NT2/D1 (cell line): ENCODE results near the gene GOPC.

Source experiments
- SUZ12 ChIP-seq: IDR thresholded peaks from 2 replicates; pipeline ENCODE4 v1.6.1; 2011; ENCODE audit not compliant: insufficient read length, insufficient read depth; ENCODE audit errors: extremely low read depth
- YY1 ChIP-seq: IDR thresholded peaks from 2 replicates; pipeline ENCODE4 v1.6.1; 2011; ENCODE audit not compliant: insufficient read length, insufficient read depth

- TF ChIP-seq YY1 (no peak), SUZ12 (no peak)
These were observed 1.5 kb upstream of the GOPC start for GRCh38 chr6:117603821-117604220.
